A549 (cell line): ENCODE measurements around the gene EBLN2. TPM values are rescaled to one million over a fixed set of nuclear protein-coding genes. Genes with fewer than 3 reads are reported as not detected.

Experiments
- ATAC-seq, 2 experiments: fragments of 200-7000 bp in 1 of 2; fragments of >200 bp in 1 of 2; cut with Nextera tagmentation in 1 of 2; cut with Tn5 transposase in 1 of 2; 3 replicates each; pipeline versions ENCODE4 v1.8.0 to v1.9.1; 2018 to 2020; ENCODE audit warnings: mild to moderate bottlenecking in 1 of 2, moderate library complexity in 1 of 2
- CTCF ChIA-PET: fragments of 300-600 bp; sonication (Branson Sonifier 250); formaldehyde crosslinking; extraction: SDS; loops from one replicate; lab custom pipeline; 2021; ENCODE audit warnings: antibody characterized with exemption, inconsistent platforms; lab: Yijun Ruan, JAX
- POLR2A ChIA-PET: fragments of 350-600 bp; formaldehyde crosslinking; extraction: SDS; loops from one replicate; lab custom pipeline; 2021; ENCODE audit warnings: antibody characterized with exemption, inconsistent platforms; lab: Yijun Ruan, JAX
- DNase-seq, 2 experiments: peaks; one replicate each; pipeline versions ENCODE4 v3.0.0 to v3.0.0-alpha.2; 2011 to 2016; ENCODE audit warnings: low read depth in 1 of 2, low spot score in 1 of 2
- FAIRE-seq: peaks from 2 replicates; lab custom pipeline; 2011; peaks lifted over from hg19 to GRCh38; lab: Jason Lieb, UNC
- H3K27ac ChIP-seq, 2 experiments: fragments of >200 bp; sonication (Bioruptor Twin); formaldehyde crosslinking; 3 replicates each; pipeline ENCODE4 v1.5.1; 2016 to 2017
- H3K4me1 ChIP-seq: fragments of >200 bp; sonication (Bioruptor Twin); formaldehyde crosslinking; 3 replicates; pipeline ENCODE4 v1.6.1; 2016
- H3K4me2 ChIP-seq: fragments of >200 bp; sonication (Bioruptor Twin); formaldehyde crosslinking; 3 replicates; pipeline ENCODE4 v1.6.1; 2016
- H3K4me3 ChIP-seq: fragments of >200 bp; sonication (Bioruptor Twin); formaldehyde crosslinking; 3 replicates; pipeline ENCODE4 v1.5.1; 2016
- H3K9me3 ChIP-seq: fragments of >200 bp; sonication (Bioruptor Twin); formaldehyde crosslinking; 3 replicates; pipeline ENCODE4 v1.6.1; 2016
- CBX2 ChIP-seq: fragments of 200-600 bp; sonication (generic); IDR thresholded peaks from 2 replicates; pipeline ENCODE4 v1.6.1; 2016; ENCODE audit warnings: low read depth, mild to moderate bottlenecking, borderline replicate concordance
- CBX8 ChIP-seq: fragments of 200-600 bp; sonication (generic); IDR thresholded peaks from 2 replicates; pipeline ENCODE4 v1.6.1; 2016
- CEBPB ChIP-seq, 2 experiments: fragments of >200 bp in 1 of 2; sonication (Bioruptor Twin) in 1 of 2; formaldehyde crosslinking in 1 of 2; IDR thresholded peaks; 2 replicates each; pipeline ENCODE4 v1.6.1; 2012 to 2016
- CHD2 ChIP-seq: fragments of 150-350 bp; IDR thresholded peaks from 2 replicates; pipeline ENCODE4 v1.6.1; 2014; ENCODE audit warnings: low read length; ENCODE audit not compliant: partially characterized antibody
- CHD4 ChIP-seq: fragments of 200-600 bp; sonication (generic); IDR thresholded peaks from 2 replicates; pipeline ENCODE4 v1.6.1; 2016; ENCODE audit warnings: antibody characterized with exemption, mild to moderate bottlenecking, borderline replicate concordance
- EHF ChIP-seq: fragments of 250-450 bp; sonication (Bioruptor Pico); IDR thresholded peaks from 2 replicates; pipeline ENCODE4 v1.5.0; 2020; ENCODE audit warnings: mild to moderate bottlenecking
- EP300 ChIP-seq, 2 experiments: fragments of >200 bp; sonication (Bioruptor Twin); formaldehyde crosslinking; IDR thresholded peaks; 2 replicates in 1 of 2; 3 replicates in 1 of 2; pipeline ENCODE4 v1.6.1; 2016 to 2017
- FOSB ChIP-seq: fragments of 250-450 bp; sonication (Bioruptor Pico); IDR thresholded peaks from 2 replicates; pipeline ENCODE4 v1.5.0; 2020; ENCODE audit warnings: mild to moderate bottlenecking, moderate library complexity
- FOXS1 ChIP-seq: fragments of 250-450 bp; sonication (Bioruptor Pico); IDR thresholded peaks from 2 replicates; pipeline ENCODE4 v1.5.0; 2020; ENCODE audit warnings: mild to moderate bottlenecking, moderate library complexity
- GATA3 ChIP-seq: IDR thresholded peaks from 2 replicates; pipeline ENCODE4 v1.6.1; 2012; ENCODE audit warnings: borderline replicate concordance
- HOXA7 ChIP-seq: fragments of 250-450 bp; sonication (Bioruptor Pico); IDR thresholded peaks from 2 replicates; pipeline ENCODE4 v1.5.0; 2020; ENCODE audit warnings: mild to moderate bottlenecking, moderate library complexity
- HOXB13 ChIP-seq: fragments of 250-450 bp; sonication (Bioruptor Pico); IDR thresholded peaks from 2 replicates; pipeline ENCODE4 v1.5.0; 2020; ENCODE audit warnings: low read depth, mild to moderate bottlenecking, moderate library complexity
- JUN ChIP-seq, 2 experiments: fragments of >200 bp; sonication (Bioruptor Twin); formaldehyde crosslinking; IDR thresholded peaks; 2 replicates in 1 of 2; 3 replicates in 1 of 2; pipeline ENCODE4 v1.6.1; 2016 to 2017
- JUNB ChIP-seq: fragments of >200 bp; sonication (Bioruptor Twin); formaldehyde crosslinking; IDR thresholded peaks from 2 replicates; pipeline ENCODE4 v1.6.1; 2016
- KDM5A ChIP-seq: fragments of 200-600 bp; sonication (generic); IDR thresholded peaks from 2 replicates; pipeline ENCODE4 v1.6.1; 2016; ENCODE audit warnings: antibody characterized with exemption, mild to moderate bottlenecking
- MAFK ChIP-seq: fragments of 450-650 bp; IDR thresholded peaks from 2 replicates; pipeline ENCODE4 v1.6.1; 2014; ENCODE audit not compliant: partially characterized antibody
- NPAS2 ChIP-seq: fragments of 250-450 bp; sonication (Bioruptor Pico); IDR thresholded peaks from 2 replicates; pipeline ENCODE4 v1.8.0; 2022; ENCODE audit warnings: mild to moderate bottlenecking, moderate library complexity, borderline replicate concordance
- NR3C1 ChIP-seq: fragments of >200 bp; sonication (Bioruptor Twin); formaldehyde crosslinking; IDR thresholded peaks from 3 replicates; pipeline ENCODE4 v1.6.1; 2017
- POLR2A ChIP-seq: IDR thresholded peaks from 2 replicates; pipeline ENCODE4 v1.6.1; 2012; ENCODE audit warnings: mild to moderate bottlenecking, low read length
- POLR2AphosphoS2 ChIP-seq: conservative IDR thresholded peaks from 2 replicates; pipeline ENCODE4 v1.6.1; 2012; ENCODE audit warnings: low read length, improper control_type of control experiment, inconsistent platforms
- RAD21 ChIP-seq, 2 experiments: fragments of >200 bp in 1 of 2; sonication (Bioruptor Twin) in 1 of 2; formaldehyde crosslinking in 1 of 2; IDR thresholded peaks in 1 of 2; conservative IDR thresholded peaks in 1 of 2; 2 replicates in 1 of 2; 3 replicates in 1 of 2; pipeline ENCODE4 v1.6.1; 2012 to 2018; ENCODE audit warnings: inconsistent platforms in 1 of 2
- RCOR1 ChIP-seq: fragments of 150-350 bp; IDR thresholded peaks from 2 replicates; pipeline ENCODE4 v1.6.1; 2014; ENCODE audit warnings: antibody characterized with exemption, low read length, low read depth
- RNF2 ChIP-seq: fragments of 200-600 bp; sonication (generic); IDR thresholded peaks from 2 replicates; pipeline ENCODE4 v1.6.1; 2016; ENCODE audit warnings: low read depth, mild to moderate bottlenecking, antibody characterized with exemption, moderate library complexity, borderline replicate concordance
- TFCP2L1 ChIP-seq: fragments of 250-450 bp; sonication (Bioruptor Pico); IDR thresholded peaks from 2 replicates; pipeline ENCODE4 v1.5.0; 2021; ENCODE audit warnings: mild to moderate bottlenecking
- ZC3H11A ChIP-seq: fragments of 450-650 bp; IDR thresholded peaks from 2 replicates; pipeline ENCODE4 v1.6.1; 2014; ENCODE audit warnings: antibody characterized with exemption, mild to moderate bottlenecking
- ZFP36 ChIP-seq: fragments of 450-650 bp; IDR thresholded peaks from 2 replicates; pipeline ENCODE4 v1.6.1; 2014; ENCODE audit warnings: borderline replicate concordance; ENCODE audit not compliant: partially characterized antibody
- ZNF302 ChIP-seq: fragments of 250-450 bp; sonication (Bioruptor Pico); IDR thresholded peaks from 2 replicates; pipeline ENCODE4 v1.9.0; 2021; ENCODE audit warnings: inconsistent platforms, mild to moderate bottlenecking, moderate library complexity
- WGBS: methylation state at CpG from one replicate; pipeline ENCODE4 v1.1.6; 2017; ENCODE audit errors: missing lambda C conversion rate; 5-methylcytosine and 5-hydroxymethylcytosine counted together
- polyA minus RNA-seq: library from RNA; depleted of rRNA, polyadenylated mRNA; stranded (reverse); fragments of >200 nt; gene quantifications from 2 replicates; pipeline ENCODE4 v1.2.3, GENCODE V29; 2011; rRNA and poly(A)+ RNA removed
- polyA plus RNA-seq, 4 experiments: library from polyadenylated mRNA; depleted of rRNA in 3 of 4; stranded (reverse); fragments of >200 nt; fragmentation: RNase III in 1 of 4; extraction: RNeasy Plus Mini Kit Qiagen cat#74134 plus additional on column Dnase treatment in 1 of 4; gene quantifications; 2 replicates in 3 of 4; 3 replicates in 1 of 4; pipeline ENCODE4 v1.2.3, GENCODE V29; 2011 to 2017
- TF ChIP-seq, protein P1 (sequence below): IDR thresholded peaks from 2 replicates; pipeline ENCODE4 v1.6.1; 2012
- TF ChIP-seq, protein P2 (sequence below): IDR thresholded peaks from 2 replicates; pipeline ENCODE4 v1.6.1; 2012
- TF ChIP-seq, protein P3 (sequence below): fragments of 250-450 bp; sonication (Bioruptor Pico); IDR thresholded peaks from 2 replicates; pipeline ENCODE4 v1.5.0; 2020; ENCODE audit warnings: low read depth, mild to moderate bottlenecking, moderate library complexity
- TF ChIP-seq, protein P4 (sequence below): fragments of 150-350 bp; IDR thresholded peaks from 2 replicates; pipeline ENCODE4 v1.6.1; 2014; ENCODE audit warnings: low read depth, mild to moderate bottlenecking, low read length

Gene EBLN2
- 3.0 and 4.1 TPM in 2 replicates for polyA plus RNA-seq (2011; rRNA removed)
- 0.35 and 0.46 TPM in 2 replicates for polyA plus RNA-seq (2012; cell fraction: cytosol; rRNA removed)
- polyA plus RNA-seq (2012; cell fraction: nucleus; rRNA removed), result 1.9 and 2.3 TPM in 2 replicates
- polyA plus RNA-seq (2017; fragmentation: RNase III; extraction: RNeasy Plus Mini Kit Qiagen cat#74134 plus additional on column Dnase treatment), result 1.4 to 1.8 TPM (median 1.4 TPM) in 3 replicates
- 7.7 and 7.9 TPM in 2 replicates for polyA minus RNA-seq

GRCh38 chr3:73061416-73061815, at the start of gene EBLN2:
TSS of gene EBLN2 (plus strand) at chr3:73061659. CDS start at chr3:73062082, 423 bp downstream.
- no peak within 1 kb of the TSS for H3K27ac ChIP-seq
- H3K4me1 ChIP-seq, result peaks cover 9% of the 10 kb centered on the region; the same call in 2 of the 3 replicates
- H3K9me3 ChIP-seq, result no peaks in the 10 kb centered on the region
- FAIRE-seq (no peak), DNase-seq (no peak)
- 95% methylated on average over 2 of the region's 2 CpGs for WGBS
- ChIA-PET CTCF (no interaction called here), POLR2A (no interaction called here)
- no peak within 1 kb of the TSS for H3K4me3 ChIP-seq
- no peak within 1 kb of the TSS for H3K4me2 ChIP-seq
- TF ChIP-seq, protein P1, sequence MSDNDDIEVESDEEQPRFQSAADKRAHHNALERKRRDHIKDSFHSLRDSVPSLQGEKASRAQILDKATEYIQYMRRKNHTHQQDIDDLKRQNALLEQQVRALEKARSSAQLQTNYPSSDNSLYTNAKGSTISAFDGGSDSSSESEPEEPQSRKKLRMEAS, result no peak
- TF ChIP-seq EP300 (IDR thresholded peaks at IDR 0.05) (no peak), NPAS2 (CRISPR knock-in tag) (no peak), POLR2A (no peak), CBX2 (no peak), HOXA7 (CRISPR knock-in tag) (no peak), ZNF302 (CRISPR knock-in tag) (no peak), FOSB (CRISPR knock-in tag) (no peak), MAFK (no peak), ZFP36 (no peak), RAD21 (conservative IDR thresholded peaks at IDR 0.05 in 1 of 2, IDR thresholded peaks at IDR 0.05 in 1 of 2) (no peak), JUNB (no peak), JUN (IDR thresholded peaks at IDR 0.05) (no peak), CHD2 (no peak), CBX8 (no peak), NR3C1 (no peak)
- TF ChIP-seq, protein P2, sequence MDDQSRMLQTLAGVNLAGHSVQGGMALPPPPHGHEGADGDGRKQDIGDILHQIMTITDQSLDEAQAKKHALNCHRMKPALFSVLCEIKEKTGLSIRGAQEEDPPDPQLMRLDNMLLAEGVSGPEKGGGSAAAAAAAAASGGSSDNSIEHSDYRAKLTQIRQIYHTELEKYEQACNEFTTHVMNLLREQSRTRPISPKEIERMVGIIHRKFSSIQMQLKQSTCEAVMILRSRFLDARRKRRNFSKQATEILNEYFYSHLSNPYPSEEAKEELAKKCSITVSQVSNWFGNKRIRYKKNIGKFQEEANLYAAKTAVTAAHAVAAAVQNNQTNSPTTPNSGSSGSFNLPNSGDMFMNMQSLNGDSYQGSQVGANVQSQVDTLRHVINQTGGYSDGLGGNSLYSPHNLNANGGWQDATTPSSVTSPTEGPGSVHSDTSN, result no peak
- TF ChIP-seq, protein P3, sequence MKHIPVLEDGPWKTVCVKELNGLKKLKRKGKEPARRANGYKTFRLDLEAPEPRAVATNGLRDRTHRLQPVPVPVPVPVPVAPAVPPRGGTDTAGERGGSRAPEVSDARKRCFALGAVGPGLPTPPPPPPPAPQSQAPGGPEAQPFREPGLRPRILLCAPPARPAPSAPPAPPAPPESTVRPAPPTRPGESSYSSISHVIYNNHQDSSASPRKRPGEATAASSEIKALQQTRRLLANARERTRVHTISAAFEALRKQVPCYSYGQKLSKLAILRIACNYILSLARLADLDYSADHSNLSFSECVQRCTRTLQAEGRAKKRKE (CRISPR knock-in tag), result no peak
- TF ChIP-seq, all 56 proteins: peak for 0
- no peak for ATAC-seq

DNA sequence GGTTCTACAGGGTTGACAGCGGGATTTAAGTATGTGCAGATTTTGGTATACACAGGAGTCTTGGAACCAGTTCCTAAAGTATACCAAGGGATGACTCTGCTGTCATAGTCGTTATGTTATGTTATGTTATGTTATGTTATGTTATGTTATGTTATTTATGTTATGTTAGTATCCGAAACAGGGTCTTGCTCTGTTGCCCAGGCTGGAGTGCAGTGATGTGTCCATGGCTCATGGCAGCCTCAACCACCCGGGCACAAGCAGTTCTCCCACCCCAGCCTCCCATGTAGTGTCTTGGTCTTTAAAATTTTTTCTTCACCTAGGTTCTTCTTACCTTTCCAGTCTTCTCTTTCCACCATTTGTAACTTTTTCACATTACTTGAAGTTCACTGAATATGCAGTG, 43.2 kb upstream of the EBLN2 start:
- ATAC-seq (no peak), FAIRE-seq (no peak), DNase-seq (no peak)
- Histone ChIP-seq H3K4me2 (no peak overlapping the region), H3K4me3 (no peak overlapping the region), H3K9me3 (no peaks in the 10 kb centered on the region), H3K4me1 (peaks cover 22% of the 10 kb centered on the region), H3K27ac (no peak overlapping the region)
- TF ChIP-seq EHF, result no peak
- TF ChIP-seq RCOR1, result no peak
- TF ChIP-seq, protein P1, result no peak
- no peak for TF ChIP-seq FOXS1
- no peak for TF ChIP-seq NPAS2 (CRISPR knock-in tag)
- no peak for TF ChIP-seq RNF2
- no peak for TF ChIP-seq CHD4
- TF ChIP-seq POLR2AphosphoS2, result no peak
- no peak for TF ChIP-seq CBX2
- TF ChIP-seq, protein P4, sequence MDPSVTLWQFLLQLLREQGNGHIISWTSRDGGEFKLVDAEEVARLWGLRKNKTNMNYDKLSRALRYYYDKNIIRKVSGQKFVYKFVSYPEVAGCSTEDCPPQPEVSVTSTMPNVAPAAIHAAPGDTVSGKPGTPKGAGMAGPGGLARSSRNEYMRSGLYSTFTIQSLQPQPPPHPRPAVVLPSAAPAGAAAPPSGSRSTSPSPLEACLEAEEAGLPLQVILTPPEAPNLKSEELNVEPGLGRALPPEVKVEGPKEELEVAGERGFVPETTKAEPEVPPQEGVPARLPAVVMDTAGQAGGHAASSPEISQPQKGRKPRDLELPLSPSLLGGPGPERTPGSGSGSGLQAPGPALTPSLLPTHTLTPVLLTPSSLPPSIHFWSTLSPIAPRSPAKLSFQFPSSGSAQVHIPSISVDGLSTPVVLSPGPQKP, result no peak
- TF ChIP-seq KDM5A, result no peak
- no peak for TF ChIP-seq GATA3
- TF ChIP-seq ZC3H11A, result no peak
- TF ChIP-seq TFCP2L1, result no peak
- TF ChIP-seq HOXB13 (CRISPR knock-in tag), result no peak
- no peak for TF ChIP-seq EP300 (IDR thresholded peaks at IDR 0.05)
- TF ChIP-seq FOSB (CRISPR knock-in tag), result no peak
- TF ChIP-seq CEBPB (IDR thresholded peaks at IDR 0.05), result no peak
- POLR2A ChIA-PET, result no interaction called here
- WGBS, result 82% methylated on average over 4 of the region's 4 CpGs
- CTCF ChIA-PET, result interaction anchor here (1.2 kb wide), 1 partner anchor 20 kb away, joined by 3 read pairs; no protein-coding TSS in a partner anchor
